ENCODE data around the gene GP1BB.

The GP1BB gene

DNA sequence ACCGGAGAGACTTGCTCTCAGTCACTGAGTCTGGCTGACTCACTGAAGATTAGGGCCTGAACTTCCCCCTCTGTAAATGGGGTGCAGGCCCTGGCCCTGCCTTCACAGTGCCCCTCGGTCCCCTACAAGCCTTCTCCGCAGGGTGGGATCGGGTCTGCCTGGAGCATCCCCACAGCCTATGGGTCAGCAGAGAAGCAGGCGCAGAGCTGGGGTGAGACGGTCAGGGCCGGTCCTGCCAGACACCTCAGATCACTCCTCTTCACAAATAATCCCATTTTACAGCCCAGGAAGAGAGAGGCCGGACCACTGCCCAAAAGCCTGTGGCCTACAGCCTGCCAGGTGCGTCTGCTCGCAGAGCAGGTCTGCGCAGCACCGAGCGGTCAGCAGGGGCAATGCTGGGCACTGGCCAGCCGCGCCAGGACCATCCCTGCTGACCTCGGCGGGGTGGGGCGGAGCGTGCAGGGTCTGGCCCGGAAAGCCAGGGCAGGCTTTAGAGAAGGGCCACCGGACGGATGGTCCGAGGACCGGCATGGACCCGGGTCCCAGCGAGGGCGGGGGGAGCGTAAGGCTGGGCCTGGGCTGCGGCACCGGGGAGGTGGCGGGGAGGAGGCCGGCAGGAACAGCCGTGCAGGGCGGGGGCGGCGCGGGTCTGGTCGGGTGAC, 9.6 kb upstream of the GP1BB start:
- in situ Hi-C loops (cut with MboI; ENCODE audit: low sequenced_read_pairs) = no loop called here

DNA sequence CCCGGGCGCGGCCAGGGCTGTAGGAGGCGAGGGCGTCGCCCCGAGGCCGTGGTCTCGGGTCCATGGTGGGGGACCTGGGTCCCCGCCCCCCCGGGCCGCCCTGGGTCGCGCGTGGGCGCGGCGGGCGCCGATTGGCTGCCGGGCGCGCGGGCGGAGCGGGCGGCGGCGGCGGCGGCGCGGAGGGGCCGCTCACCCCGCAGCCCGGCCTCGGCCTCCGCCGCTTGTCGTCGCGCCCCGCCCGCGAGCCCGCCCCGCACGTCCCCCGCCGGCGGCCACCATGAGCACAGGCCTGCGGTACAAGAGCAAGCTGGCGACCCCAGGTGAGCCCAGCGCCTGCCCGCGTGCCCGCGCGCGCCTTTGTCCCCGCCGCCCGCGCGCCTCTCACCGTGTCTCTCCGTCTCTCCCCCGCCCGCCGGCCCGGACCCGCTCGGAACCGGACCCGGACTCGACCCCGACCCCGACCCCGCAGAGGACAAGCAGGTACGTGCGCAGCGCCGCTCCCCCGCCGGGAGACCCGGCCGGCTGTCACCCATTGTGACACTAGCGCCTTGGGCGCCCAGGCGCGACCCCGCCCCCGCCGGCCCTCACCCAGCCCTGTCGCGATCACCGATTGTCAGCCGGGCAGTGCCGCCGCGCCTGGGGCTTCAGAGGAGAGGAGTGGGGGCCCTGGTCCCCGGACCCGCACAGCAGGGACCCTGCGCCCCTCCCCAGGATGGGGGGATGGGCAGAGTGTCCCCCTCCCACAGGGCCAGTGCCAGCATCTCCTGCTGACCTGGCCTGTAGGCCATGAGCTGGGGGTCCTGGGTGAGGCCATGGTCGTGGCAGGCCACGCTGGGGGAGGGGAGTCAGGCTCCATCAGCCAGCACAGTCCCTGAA, 8.8 kb upstream of the GP1BB start, which contains the start of gene SEPTIN5:
SEPTIN5 (plus strand) TSS at position 192 of the 876 bp plus-strand sequence; CDS start at position 278, 86 bp downstream.
- in situ Hi-C loops (cut with MboI; ENCODE audit: low sequenced_read_pairs) = no loop called here

DNA sequence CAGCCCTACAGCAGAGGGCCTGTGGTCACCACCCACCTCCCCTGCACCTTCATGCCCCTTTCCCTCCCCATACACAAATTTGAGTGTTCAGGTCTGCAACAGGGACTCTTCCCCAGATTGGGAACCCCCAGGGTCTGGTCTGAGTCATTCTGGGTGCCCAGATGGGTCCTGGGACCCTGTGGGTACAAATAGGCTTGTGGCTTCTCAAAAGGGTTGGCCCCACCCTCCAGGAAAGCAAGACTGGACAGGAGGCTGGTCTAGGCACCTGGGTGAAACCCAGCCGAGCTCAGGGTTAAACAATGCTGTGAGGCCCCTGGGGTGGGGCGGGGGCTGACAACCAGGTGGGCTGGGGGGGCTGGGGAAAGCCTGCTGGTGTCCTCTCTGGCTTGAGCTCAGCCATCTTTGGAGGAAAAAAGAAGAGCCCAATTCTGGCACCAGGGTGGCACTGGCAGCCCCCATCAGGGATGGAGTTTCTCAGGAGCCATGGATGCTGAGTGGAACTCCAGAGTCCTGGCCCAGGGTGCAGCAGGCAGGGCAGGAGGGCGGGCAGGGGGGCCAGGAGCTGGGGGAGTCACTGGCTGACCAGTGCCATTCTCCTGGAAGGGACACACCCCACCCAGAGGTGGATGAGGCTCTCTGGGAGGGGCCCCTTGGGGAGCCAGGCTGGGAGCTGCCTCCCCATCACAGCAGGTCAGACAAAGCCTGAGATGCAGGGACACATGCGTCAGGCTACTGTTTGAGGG, 8.0 kb upstream of the GP1BB start:
- in situ Hi-C loops (cut with MboI; ENCODE audit: low sequenced_read_pairs) = no loop called here

DNA sequence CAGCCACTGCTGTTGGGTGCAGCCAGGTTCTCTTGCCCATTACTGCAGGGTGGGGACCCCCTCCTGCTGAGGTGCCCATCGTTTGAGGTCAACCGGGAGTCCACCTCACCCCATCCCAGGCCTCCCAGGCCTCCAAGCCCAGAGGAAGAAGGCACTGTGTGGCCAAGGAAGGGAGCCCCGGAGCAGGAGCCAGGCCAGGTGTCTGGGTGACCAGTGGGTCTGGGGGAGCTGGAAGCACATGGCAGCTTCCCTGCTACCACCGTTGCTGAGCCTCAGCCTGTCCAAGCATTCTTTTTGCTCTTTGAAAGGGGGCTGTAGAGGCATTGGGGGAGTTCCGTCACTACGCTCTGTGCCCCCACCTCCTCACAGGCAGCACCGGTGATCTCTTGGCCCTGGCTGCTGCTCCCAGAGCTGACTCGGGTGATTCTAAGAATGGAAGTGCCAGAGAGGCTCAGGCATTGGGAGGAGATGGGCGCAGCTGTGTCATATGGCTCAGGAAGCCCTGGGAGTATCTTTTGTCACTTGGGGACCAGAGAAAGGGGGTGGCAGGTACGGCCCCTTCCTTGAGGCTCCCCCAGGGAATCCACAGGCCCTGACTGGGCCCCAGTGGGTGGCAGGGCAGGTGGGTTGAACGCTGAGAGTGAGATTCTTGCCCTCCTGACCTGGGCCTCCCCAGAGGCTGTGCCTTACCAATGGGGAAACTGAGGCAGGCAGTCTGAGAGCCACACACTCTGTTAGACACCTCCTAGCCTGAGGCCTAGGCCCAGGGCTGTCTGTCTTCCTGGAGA, 7.1 kb upstream of the GP1BB start:
- in situ Hi-C loops (cut with MboI; ENCODE audit: low sequenced_read_pairs) = no loop called here

DNA sequence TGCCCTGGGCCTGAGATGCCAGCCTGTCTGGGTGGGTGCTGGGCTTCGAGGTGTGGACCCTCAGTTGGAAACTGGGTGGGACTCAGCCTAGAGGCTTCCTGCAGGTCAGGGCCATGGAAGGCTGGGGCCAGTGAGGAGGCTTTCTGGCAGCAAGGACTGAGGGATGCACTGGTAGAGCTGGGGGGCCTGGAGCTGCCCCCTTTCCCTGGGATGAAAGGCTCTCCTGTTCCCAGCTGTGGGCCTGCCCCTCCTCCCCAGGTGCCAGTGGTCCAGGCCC, 6.6 kb upstream of the GP1BB start:
- in situ Hi-C loops (cut with MboI; ENCODE audit: low sequenced_read_pairs) = no loop called here

DNA sequence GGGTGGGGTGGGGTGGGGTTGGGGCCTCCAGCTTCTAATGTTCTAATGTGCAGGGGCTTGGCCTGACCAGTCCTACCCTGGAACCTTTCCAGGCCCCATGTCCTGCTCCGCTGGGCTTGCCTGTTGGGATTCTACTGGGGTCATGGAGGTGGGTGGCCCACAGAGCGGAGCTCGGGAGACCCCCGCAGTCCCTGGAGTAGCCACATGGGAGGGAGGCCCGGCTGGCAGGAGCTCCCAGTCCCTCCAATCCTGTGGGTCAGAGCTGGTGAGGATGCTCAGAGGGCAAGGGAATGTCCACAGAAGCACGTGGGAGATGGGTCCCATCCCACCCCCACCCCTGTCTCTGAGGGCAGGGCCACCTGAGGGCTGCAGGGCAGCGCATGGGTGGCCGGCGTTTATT, 6.2 kb upstream of the GP1BB start:
- in situ Hi-C loops (cut with MboI; ENCODE audit: low sequenced_read_pairs) = no loop called here

DNA sequence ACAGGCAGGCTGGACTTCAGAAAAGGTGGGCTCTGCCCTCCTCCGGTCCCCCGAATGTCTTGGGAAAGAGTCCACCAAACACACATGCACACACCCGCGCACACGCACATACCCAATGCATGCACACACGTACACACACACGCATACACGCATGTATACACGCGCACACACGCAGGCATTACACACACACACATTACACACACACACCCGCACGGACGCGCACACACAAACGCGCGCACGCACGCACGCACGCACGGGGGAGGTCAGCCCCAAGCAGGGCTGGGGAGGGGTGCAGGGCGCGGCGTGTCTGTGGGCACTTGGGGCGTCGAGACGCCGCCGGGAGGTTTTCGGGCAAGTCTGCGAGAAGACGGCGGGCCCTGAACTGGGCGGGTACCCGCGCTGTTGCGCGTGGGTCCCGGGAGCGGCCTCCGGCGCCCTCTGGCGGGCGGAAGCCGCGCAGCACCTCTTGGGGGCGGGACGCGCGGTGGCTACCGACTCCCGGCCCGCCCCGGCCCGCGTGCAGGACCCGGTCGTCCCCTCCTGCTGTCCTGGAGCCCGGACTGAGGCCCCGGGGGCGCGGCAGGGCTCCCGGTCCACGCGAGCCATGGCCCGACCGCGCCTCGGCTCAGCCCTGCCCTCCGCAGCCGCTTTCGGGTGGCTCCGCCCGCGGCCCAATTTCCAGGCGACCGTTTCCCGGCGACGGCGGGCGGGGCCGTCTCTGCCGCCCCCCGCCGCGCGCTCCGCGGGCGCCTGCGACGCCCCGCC, 5.5 kb upstream of the GP1BB start:
- in situ Hi-C loops (cut with MboI; ENCODE audit: low sequenced_read_pairs) = no loop called here

DNA sequence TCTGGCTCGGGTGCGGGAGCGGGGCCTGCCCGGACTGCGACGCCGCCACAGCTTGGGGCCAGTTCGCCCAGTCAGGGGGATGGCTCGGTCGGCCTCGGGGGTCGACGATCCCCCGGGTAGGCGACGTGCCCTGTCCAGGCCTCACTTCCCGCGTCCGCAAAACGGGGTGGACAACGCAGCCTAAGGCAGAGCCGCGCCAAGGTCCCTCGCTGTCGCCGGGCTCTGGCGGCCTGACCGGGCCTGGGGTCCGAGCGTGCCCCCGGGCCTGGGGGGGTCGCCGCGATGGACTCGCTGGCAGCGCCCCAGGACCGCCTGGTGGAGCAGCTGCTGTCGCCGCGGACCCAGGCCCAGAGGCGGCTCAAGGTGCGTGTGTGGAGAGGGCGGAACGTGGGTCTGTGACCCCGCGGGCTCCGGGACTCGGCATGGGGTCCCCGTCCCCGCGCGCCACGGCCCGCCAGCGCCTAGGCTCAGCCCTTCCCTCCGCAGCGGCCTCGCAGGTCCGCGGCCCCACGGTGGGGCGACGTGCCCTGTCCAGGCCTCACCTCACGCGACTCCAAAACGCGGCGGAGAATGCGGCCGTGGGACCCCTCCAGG, 4.8 kb upstream of the GP1BB start:
- in situ Hi-C loops (cut with MboI; ENCODE audit: low sequenced_read_pairs) = no loop called here

DNA sequence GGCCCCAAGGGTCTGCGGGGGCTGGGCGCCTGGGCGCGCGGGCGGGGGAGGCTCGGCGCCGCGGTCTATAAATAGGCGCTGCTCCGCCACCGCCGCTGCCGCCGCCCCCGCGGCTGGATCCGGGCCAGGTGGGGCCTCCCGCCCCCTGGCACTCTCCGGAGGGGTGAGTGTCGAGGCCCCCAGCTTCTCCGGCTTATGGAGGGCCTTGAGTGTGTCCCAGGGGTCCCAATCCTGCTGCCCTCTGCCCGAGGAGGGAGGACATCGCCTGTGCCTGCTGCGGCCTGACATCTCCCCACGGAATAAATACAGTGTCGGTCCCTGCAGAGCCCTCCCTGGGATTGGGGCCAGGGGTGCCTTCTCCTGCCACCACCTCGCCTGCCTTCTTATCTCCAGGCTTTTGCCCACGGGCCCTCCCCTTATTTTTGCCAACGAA, 4.3 kb upstream of the GP1BB start:
- in situ Hi-C loops (cut with MboI; ENCODE audit: low sequenced_read_pairs) = no loop called here

DNA sequence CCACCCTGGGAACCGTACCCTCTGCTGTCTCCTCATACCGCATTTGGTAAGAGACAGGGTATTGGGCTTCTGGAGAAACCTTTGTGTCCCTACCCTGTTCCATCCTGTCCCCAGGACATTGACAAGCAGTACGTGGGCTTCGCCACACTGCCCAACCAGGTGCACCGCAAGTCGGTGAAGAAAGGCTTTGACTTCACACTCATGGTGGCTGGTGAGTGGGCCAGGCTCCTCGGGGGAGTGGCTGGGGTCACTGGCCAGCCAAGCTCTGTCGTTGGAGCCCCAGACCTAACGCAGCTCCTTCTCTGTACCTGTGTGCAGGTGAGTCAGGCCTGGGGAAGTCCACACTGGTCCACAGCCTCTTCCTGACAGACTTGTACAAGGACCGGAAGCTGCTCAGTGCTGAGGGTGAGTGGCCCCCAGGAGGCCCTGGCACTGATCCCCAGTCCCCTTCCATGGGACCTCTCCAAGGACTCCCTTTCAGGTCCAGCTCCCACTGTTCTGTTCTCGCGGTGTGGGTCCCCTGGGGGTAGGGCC, 3.8 kb upstream of the GP1BB start:
- in situ Hi-C loops (cut with MboI; ENCODE audit: low sequenced_read_pairs) = no loop called here

DNA sequence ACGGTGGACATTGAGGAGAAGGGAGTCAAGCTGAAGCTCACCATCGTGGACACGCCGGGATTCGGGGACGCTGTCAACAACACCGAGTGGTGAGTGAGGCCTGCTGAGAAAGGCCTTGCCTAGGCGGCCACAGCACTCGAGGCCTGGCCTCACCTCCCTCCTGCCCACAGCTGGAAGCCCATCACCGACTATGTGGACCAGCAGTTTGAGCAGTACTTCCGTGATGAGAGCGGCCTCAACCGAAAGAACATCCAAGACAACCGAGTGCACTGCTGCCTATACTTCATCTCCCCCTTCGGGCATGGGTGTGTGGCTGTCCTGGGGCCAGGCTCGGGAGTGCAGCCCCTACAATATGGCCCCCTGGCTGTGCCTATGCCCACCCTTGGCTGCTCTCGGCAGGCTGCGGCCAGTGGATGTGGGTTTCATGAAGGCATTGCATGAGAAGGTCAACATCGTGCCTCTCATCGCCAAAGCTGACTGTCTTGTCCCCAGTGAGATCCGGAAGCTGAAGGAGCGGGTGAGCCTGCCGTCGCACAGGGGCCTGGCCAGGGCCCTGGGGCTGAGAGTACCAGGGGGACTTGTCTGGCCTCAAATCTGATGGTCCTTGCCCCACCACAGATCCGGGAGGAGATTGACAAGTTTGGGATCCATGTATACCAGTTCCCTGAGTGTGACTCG, 3.0 kb upstream of the GP1BB start:
- in situ Hi-C loops (cut with MboI; ENCODE audit: low sequenced_read_pairs) = no loop called here

DNA sequence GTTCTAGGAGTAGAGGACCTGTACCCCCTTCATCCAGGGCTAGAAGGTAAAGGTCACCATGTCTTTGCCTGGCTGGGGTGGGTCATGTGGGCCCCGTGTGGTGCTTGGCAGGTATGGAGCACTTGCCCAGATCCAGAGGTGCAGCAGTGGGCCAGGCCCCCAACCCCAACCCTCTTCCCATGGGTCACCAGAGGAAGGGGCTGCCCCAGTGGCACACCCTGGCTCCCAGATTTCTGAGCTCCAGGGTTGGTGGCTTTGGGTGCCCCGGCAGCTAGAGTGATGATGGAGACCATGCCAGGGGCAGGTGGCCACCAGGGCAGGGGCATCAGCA, 2.4 kb upstream of the GP1BB start:
- in situ Hi-C loops (cut with MboI; ENCODE audit: low sequenced_read_pairs) = no loop called here

DNA sequence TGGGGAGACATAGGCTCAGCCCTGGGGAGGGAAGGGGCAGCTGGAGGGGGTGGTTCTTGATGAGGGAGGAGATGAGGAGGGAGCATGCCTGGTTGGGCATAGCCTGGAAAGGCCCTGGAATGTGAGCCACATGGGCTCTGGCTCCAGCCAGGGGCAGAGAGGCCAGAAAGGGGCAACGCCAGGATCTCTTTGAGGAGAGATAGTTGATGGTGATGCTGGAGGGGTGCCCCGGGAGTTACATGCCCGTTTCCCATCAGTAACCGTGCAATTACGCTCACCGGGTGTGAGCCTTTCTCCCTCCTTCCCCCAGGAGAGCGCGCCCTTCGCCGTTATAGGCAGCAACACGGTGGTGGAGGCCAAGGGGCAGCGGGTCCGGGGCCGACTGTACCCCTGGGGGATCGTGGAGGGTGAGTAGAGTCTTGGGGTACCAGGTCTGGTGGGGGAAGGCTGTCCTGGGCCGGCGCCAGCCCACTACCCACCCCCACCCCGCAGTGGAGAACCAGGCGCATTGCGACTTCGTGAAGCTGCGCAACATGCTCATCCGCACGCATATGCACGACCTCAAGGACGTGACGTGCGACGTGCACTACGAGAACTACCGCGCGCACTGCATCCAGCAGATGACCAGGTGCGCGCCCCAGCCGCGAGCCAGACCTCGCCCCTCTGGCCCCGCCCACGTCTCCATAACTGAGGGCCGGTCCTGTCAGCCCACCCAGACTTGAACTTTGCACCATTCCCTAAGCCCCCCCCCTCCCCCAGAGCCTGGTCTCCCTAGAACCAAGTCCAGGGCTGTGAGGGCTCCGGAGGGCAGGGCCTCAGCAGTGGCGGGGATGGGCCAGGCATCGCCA, 1.8 kb upstream of the GP1BB start:
- in situ Hi-C loops (cut with MboI; ENCODE audit: low sequenced_read_pairs) = no loop called here

DNA sequence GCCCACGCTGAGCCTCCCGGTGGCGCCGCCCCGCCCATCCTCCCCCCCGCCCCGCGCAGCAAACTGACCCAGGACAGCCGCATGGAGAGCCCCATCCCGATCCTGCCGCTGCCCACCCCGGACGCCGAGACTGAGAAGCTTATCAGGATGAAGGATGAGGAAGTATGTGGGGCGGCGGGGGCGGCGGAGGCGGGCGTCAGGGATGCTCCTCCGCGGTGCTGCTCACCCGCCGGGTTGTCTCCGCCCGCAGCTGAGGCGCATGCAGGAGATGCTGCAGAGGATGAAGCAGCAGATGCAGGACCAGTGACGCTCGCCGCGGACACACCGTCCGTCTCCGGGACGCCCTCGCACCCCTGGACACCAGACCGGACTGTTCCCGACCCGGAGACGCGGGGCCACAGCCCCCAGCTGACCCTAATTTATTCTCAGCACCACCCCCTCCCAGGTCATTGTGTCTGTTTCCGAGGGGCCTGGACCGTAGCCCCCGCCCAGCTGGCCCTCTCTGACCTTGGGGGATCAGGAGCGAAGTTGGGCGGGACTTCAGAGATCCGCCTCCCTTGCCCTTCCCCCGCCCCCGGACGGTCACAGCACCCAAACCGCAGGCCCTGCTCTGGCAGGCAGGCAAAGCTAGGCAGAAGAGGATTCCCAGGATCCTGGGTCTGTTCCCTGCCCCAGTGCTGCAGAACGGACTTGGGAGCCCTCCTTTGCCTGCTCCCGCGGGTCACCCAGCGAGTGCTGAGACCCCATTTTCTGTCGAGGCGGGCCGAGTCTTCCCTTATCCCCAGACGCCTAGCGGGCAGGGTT, 959 bp upstream of the GP1BB start:
- in situ Hi-C loops (cut with MboI; ENCODE audit: low sequenced_read_pairs) = no loop called here

DNA sequence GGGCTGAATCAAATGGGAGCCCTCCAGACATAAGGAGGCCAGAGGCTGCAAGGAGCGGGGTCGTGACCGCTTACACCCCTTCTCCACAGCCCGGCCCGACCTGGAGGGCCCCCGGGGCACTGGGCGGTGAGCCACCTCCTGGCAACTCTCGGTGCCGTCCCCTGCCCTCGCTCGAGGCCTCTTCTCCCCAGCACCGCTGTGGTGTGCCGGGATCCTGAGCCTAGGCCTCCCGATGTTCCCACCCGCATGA, 432 bp upstream of the GP1BB start:
- in situ Hi-C loops (cut with MboI; ENCODE audit: low sequenced_read_pairs) = no loop called here

DNA sequence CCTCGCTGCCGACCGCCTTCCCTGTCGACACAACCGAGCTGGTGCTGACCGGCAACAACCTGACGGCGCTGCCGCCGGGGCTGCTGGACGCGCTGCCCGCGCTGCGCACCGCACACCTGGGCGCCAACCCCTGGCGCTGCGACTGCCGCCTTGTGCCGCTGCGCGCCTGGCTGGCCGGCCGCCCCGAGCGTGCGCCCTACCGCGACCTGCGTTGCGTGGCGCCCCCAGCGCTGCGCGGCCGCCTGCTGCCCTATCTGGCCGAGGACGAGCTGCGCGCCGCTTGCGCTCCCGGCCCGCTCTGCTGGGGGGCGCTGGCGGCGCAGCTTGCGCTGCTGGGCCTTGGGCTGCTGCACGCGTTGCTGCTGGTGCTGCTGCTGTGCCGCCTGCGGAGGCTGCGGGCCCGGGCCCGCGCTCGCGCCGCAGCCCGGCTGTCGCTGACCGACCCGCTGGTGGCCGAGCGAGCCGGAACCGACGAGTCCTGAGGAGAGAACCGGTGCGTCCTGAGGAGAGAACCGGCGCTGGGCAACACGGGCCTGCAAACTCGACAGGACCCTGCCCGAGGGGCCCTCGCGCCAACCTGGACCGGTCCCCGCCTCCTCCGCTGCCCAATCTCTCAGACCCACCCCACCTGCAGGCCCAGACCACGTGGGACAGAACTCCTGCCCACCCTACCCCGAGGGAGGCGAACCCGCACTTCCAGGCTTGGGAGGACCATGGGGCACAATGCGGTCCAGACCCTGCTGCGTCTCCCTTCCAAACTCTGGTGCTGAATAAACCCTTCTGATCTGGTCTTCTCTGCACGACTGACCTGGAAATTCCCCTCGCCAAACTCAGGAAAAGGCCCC, 866 bp downstream of the GP1BB start:
- in situ Hi-C loops (cut with MboI; ENCODE audit: low sequenced_read_pairs) = no loop called here
